ENCODE data around the gene SEPTIN14.

DNA sequence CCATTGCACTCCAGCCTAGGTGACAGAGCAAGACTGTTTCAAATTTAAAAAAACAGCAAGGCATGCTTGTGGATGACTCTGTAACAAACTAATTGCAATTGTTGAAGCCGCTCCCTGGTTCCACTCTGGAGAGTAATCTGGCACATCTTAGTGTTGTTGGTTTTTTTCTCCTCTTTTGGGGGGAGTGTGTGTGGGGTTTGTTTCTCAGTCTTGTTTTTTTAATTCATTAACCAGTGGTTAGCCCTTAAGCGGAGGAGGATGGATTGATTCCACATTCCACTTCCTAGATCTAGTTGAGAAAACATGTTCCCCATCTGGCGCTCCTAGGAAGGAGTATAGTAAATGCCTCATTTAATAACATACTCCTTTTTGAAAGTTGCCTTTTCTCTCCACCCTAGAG, 16.1 kb upstream of the SEPTIN14 start:
- TF ChIP-seq CTCF (IDR thresholded peaks at IDR 0.05) (no peak), POLR2AphosphoS5 (IDR thresholded peaks at IDR 0.05) (no peak), EP300 (IDR thresholded peaks at IDR 0.05) (no peak), POLR2A (IDR thresholded peaks at IDR 0.05) (no peak)
